NCI-H748 treated with DMSO at 0.1 percent for 48 hours (cell line): ENCODE measurements around the gene SIRT3.
A peak's percentile ranks its signal among the peaks of the same experiment; 100 is the strongest.

Source experiments
- DNase-seq: peaks from one replicate; lab custom pipeline; 2025; lab: John Stamatoyannopoulos, UW

The SIRT3 gene

DNA sequence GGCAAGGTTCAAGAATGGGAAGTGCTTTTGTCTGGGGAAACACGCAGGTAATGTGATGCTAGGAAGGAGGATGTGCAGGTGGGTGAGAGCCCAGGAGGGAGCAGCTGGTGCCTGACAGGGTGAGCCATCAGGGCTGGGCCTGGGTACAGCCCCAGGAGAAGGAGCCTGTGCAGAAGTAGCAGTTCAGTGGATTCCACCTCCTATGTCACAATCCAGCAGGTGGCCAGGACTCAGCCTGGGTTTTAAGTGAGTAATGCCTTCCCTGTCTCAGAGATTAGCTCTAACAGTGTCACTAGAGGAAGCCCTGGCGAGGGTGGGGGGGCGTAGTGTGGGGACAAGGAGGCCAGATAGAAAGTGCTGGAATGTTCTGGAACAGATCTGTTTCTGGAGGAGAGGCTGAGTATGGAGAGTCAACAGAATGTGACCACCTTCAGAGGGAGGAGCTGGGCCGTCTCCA, 20.5 kb downstream of the SIRT3 start:
- DNase-seq: no peak

DNA sequence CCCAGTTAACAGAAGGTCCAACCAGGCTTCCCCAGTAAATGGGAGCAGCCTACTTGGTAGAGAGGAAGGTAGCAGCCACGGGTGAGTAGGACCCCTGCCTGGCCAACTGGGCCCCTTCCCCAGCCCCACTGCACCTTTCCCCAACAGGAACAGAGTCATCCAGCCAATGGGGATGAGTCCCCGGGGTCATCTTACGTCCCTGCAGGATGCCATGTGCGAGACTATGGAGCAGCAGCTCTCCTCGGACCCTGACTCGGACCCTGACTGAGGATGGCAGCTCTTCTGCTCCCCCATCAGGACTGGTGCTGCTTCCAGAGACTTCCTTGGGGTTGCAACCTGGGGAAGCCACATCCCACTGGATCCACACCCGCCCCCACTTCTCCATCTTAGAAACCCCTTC, 22.1 kb downstream of the SIRT3 start:
- DNase-seq: no peak

DNA sequence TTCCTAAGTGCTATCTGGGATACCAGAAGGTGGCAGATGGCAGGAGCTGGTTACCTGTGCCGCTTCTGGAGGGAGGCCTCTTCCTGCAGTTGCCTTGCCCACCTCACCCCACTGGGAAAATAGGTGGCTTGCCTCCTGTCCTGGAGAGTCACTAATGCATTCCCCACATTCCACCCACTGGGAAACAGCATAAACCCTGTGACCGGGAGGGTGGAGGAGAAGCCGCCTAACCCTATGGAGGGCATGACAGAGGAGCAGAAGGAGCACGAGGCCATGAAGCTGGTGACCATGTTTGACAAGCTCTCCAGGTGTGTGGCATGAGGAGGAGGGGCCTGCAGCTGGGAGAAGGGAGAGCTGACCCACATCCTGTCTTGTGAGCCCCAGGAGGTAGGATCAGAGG, 23.0 kb downstream of the SIRT3 start:
- DNase-seq: no peak

DNA sequence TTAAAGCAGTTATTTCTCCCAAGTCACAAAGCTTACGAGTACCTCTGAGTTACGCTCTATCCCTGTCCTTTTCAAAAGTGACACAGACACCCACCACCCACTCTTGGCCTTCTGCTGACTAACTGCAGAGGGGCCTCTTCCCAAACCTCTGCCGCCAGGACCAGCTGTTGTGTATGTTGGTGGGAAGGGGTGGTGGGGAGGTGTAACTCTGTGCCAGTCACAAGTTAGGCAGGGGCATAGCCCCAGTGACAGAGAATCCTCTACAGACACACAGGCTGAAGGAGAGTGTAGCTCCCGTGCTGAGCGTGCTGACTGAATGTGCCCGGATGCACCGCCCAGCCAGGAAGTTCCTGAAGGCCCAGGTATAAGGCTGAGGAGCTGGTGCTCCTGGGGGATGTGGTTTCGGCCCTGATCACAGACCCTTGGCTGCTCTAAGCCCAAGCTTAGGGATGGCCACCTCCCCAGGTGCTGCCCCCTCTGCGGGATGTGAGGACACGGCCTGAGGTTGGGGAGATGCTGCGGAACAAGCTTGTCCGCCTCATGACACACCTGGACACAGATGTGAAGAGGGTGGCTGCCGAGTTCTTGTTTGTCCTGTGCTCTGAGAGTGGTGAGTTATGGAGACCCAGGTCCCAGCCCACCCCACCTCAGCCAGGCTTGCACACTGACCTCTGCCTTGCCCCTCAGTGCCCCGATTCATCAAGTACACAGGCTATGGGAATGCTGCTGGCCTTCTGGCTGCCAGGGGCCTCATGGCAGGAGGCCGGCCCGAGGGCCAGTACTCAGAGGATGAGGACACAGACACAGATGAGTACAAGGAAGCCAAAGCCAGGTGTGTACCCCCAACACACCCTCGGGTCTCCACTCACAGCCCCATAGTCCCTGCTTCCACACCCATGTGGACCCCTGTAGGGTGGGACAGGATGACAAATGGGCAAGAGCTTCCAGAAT, 23.7 kb downstream of the SIRT3 start:
- DNase-seq: no peak

DNA sequence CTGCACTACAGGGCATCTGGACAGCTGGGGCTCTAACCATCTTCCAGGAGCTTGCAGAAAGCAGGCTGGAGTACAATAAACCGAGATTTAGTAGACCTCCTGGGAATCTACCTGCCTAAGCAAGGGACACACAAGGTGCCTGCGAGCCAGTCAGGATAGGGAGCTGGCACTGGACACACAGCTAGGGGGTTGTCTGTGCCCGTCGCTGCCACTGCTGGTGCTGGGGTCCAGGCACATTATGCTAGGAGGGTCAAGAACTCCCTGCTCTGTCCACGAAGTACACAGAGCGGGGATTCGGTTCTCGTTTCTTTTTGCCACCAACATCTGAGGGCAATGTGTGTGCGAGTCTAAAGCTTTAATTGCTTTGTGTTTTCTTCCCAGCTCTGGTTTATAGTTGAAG, 24.4 kb downstream of the SIRT3 start:
- DNase-seq: no peak

DNA sequence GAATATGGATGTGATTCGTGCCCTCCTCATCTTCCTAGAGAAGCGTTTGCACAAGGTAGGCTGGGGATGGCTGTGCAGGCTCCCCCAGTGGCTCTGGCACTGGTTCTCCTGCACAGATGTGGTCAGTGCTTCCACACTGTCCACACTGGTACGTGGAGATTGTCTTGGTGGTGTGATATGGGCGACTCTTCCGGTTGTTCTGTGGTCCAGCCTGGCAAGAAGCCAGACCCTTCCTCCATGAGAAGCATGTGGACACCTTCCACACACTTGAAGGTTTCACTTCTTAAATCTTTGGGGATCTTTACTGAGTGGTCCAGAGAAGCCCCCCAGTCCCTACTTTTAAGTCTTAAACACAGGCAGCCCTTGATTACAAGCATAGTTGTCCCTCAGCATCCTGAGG, 24.8 kb downstream of the SIRT3 start:
- DNase-seq: no peak

DNA sequence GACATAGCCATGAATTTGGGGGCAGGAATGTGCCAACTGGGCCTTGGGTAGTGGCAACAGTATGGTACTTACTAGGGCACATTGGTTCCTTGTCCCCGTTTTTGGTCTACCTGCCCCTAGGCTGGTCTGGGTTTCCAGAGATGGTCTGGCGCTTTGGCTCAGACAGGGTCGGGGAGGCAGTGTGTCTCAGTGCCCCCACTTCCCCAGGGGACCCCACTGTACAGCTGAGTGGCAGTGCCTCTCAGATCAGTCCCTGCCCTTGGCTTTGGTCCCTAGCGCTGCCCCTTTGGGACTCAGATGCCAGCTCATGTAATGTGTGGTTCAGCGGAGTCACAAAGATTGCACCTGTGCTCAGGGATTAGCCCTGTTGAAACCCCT, 25.4 kb downstream of the SIRT3 start:
- DNase-seq: no peak

DNA sequence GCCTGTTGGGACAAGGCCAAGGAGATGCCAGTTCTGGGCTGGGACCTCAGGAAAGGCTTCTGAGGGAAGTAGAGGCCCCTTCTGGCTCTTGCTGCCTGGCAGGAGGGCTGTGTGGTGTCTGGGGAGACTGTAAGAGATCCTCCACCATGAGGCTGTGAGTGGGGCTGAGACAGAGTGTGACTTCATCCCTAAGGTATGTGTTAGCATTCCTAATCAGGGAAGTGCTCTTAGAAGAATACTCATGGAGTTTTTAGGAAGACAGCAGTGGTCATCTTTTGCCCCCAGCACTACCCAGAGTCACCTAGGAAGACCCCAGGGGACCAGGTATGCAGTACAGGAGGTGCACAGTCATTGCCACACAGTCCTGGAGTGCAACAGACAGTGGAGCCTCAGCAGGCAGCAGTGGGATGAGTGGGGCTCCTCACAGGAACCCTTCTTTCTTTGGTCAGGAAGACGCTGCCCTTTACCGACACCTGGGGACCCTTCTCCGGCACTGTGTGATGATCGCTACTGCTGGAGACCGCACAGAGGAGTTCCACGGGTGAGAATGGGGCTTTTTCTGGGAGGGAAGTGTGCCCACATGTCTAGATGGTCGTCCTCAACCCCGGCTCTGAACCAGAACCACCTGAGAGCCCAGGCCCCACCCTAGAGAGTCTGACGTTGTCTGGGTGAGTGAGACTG, 25.9 kb downstream of the SIRT3 start:
- no peak for DNase-seq

DNA sequence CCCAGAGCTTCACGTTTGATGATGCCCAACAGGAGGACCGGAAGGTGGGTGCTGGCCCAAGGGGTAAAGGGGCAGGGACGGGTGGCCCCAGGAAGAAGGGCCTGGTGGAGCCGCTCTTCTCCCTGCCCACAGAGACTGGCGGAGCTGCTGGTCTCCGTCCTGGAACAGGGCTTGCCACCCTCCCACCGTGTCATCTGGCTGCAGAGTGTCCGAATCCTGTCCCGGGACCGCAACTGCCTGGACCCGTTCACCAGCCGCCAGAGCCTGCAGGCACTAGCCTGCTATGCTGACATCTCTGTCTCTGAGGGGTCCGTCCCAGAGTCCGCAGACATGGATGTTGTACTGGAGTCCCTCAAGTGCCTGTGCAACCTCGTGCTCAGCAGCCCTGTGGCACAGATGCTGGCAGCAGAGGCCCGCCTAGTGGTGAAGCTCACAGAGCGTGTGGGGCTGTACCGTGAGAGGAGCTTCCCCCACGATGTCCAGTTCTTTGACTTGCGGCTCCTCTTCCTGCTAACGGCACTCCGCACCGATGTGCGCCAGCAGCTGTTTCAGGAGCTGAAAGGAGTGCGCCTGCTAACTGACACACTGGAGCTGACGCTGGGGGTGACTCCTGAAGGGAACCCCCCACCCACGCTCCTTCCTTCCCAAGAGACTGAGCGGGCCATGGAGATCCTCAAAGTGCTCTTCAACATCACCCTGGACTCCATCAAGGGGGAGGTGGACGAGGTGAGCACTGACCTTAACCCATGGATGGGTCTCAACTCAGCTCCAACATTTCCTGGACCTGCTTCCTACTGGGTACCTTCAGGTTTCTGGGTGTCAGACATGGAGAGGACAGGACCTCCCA, 26.6 kb downstream of the SIRT3 start:
- no peak for DNase-seq

DNA sequence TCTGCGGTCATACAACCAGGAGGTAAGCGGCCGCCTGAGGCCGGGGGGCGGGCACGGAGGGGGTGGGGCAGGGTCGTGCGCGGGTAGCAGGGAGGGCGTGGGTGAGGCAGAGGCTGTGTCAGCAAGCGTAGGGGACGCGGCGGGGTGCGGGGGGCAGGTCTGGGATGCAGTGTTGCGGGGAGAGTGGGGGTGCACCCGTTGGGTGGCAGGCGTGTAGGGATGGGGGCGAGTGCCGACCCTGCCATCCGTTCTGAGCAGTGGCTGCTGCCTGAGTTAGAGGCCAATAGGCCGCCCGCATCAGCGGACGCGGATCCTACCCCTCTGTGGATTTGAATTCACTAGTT, 27.3 kb downstream of the SIRT3 start:
- DNase-seq: no peak

DNA sequence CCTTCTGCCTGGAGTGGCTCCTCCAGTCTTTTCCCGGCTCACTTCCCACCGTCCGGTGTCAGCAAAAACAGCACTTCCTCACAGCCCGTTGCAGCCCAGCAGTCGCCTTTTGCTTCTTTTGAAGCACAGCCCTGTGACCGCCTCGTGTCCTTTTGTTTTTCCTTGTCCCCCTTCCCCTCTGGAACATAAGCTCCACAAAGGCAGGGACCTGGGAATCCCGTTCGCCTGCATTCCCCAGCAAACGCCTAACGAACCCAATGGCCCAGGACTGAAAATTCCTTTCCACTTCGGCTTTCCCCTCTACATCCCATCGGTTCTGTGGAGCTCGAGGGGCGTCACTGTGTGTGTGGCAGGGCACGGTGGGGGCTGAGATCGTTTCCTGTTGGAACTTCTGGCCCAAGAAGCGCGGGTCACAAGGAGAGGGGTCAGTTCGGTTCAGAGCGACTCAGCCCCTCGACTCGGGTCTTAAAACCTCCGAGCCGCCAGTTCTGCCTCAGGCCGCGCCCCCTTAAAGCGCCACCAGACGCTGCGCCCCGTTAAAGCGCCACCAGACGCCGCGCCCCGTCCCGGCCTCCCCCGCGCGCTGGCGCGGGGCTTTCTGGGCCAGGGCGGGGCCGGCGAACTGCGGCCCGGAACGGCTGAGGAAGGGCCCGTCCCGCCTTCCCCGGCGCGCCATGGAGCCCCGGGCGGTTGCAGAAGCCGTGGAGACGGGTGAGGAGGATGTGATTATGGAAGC, 27.8 kb downstream of the SIRT3 start:
- peak; percentile 31 for DNase-seq

DNA sequence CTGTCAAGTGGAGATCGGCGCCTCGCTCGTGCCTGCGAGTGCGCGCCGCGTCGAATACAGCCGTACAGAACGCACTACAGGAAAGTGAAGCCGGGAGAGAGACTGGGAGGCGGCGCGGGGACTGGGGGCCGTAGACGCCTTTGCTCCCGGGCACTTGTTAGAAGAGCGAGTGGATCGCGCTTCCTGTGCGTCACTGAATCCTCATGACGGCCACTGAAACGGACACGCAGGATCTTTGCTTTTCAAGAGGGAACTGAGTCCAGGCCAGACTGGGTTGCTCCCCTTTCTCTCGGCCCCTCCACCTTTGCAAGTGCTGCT, 28.3 kb downstream of the SIRT3 start:
- DNase-seq: no peak

DNA sequence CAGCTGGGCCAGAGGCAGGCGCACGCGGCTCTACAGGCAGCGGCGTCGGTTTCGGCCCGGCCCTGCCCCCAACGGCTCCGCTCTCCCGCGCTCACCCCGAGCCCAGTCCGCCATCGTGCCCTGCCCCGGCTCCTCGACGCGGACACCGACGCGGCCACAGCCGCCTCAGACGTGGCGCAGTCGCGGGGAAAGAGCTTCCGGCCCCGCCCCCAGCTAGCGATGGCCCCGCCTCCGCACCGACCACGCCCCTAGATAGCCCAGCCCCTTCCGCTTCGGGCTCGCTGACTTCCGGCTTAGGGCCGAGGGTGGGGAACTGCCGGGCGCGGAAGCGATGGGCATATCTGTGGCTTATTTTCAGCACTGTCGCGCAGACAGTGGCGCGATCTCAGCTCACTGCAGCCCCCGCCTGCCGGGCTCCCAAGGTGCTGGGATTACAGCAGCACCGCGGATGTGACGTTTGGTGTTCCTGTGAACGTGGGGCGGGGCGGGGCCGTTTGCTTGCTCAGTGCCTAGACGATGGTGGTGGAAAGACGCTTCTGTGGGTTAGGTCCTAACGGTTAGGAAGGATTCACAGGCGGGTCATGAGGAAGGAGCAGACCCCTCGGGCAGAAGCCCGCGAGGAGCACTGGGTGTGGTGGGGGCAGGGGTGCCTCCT, 28.8 kb downstream of the SIRT3 start, which contains the start of the genes BET1L and RIC8A:
Gene BET1L (minus strand): TSS at position 192 of the 655 bp plus-strand sequence. CDS start 78 bp downstream, at position 114.
Gene RIC8A (plus strand): TSS at position 501 of the 655 bp plus-strand sequence. CDS start 1,147 bp downstream, outside the sequence.
- peak; percentile 94 for DNase-seq

DNA sequence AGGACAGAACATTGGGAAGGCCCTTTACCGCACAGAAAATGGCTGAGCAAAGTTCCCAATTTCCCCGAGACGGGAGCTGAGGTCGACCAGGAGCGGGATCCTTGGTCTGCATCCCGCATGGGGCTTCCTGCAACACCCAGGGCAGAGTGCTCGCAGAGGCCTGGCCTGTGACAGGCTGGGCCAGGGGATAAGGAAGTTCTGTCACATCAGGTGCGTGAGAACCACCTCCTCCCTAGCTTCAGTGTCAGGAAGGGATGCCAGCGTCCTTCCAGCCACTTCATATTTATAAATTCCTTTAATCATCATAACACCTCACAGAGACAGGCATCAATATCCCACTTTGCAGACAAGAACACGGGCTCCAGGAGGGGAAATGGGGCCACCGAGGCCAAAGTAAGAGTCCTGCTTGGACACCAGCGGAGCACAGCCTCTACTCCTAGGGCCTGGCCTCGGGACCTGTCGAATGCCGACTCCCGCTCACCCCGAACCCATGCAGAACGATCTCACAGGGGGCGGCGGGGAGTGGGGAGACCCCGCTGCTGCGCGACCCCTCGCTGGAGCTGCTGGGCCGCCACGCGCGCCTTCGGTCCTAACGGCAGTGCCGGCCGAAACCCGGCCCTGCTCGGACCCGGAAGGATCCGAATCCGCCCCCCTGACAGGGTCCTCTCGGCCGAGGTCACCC, 29.5 kb downstream of the SIRT3 start:
- no peak for DNase-seq

DNA sequence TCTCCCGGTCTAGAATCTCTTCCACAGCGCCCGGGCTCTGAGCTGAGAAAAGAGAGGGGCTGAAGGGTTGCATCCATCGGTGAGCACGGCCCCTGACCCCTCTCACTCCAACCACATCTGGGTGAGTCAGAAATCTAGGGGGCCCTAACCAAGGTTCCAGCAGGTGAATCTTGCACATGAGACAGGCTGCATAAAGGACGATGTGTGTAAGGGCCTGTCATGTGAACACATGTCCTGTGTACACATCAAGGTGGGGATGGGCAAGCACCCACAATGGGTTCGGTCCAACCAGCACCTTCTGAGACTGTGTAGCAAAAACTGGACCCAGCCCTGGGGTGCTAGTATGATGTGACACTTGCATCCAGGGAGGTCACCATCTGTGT, 30.1 kb downstream of the SIRT3 start:
- DNase-seq: no peak

DNA sequence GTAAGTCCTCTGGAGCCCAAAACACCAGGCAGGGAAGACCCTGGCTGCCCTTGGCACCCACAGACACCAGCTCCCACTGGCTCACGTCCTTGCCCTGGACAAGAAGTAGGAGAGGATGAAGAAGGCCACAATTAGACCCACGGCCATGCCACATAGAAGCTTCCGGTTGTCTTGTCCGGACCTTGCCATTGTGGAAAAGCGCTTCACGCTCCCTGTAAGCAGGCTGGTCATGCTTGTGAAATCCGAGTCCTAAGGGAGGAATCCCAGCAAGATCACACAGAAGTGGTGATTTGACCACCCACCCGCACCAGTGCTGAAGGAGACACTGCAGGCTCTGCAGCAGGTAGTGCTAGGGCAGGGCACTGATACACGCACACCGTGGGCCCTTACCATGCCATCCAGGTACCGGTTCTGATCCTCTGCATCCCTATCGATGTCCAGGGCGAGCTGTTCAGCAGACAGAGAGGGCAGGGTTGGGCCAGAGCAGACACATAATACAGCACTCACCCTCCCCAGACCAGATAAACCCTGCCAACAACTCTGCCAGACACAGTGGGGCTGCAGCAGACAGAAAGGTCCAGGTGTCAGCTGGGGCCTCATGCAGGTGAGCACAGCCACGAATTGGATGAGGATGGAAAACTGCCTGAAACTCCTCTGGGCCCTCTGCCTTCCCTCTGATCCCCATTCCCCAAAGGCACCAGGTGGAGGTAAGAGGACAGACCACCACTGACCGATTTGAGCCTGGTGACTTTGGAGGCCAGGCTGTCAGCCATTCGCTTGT, 30.7 kb downstream of the SIRT3 start:
- no peak for DNase-seq

DNA sequence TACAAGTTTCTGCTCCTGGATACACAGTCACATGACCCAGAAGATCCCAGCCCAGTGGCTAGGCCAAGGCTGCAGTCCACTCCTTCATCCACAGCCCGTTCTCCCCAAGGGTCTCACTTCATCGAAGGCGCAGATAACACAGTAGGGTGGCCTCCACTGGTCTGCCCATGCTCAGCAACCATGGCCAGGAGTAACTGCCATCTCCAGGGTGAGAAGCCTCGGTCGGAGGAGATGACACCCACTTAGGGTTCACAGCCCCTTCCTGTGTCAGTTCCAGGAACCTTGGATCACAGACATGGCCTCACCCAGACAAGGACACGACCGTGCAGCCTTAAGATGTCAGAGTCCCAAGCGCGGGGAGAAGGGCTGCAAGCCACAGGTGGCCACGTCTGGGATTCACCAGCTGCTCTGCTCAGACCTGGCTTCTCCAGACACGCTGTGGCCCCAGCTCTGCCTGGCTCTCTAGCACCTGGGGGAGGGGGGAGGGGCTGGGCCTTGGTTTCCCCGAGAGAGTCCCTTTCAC, 31.5 kb downstream of the SIRT3 start:
- DNase-seq: no peak

DNA sequence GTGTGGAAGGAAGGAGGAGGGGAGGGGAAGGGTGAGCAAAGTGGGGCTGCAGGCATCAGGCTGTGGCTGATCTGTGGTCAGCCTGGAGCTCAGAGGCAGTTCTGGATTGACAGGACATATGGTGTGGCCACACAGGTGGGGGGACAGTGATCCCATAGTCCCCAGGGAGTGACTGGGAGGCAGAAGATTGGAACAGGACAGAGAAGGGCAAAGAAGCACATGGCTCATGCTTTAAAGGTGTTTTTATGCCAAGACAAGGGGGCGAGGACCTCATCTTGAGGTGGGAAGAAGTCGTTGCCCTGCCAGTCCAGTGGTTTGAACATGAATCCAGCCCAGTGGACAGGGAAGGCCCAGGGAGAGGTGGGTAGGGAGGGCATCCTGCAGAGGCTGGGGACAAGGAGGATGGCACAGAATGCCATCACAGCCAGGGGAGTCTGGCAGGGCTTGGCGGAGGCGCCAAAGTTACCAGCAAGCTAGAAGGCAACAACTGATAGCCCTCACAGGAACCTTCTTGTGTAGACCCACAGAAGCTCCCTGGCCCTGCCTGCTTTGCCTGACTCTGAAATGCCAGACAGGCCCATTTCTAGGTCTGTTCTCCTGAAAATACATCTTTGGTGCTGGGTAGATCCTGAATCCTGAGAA, 32.1 kb downstream of the SIRT3 start:
- no peak for DNase-seq
